NCI-H1930 (cell line): ENCODE data around the gene FAHD2B.
"Not testable (repeated sequence)": the region's sequence is repeated elsewhere in the genome, so short reads cannot be mapped to it uniquely, and the experiment has no call there.

Experiments
- DNase-seq, 2 experiments: peaks; one replicate each; lab custom pipeline; 2025; lab: John Stamatoyannopoulos, UW

FAHD2B gene

DNA sequence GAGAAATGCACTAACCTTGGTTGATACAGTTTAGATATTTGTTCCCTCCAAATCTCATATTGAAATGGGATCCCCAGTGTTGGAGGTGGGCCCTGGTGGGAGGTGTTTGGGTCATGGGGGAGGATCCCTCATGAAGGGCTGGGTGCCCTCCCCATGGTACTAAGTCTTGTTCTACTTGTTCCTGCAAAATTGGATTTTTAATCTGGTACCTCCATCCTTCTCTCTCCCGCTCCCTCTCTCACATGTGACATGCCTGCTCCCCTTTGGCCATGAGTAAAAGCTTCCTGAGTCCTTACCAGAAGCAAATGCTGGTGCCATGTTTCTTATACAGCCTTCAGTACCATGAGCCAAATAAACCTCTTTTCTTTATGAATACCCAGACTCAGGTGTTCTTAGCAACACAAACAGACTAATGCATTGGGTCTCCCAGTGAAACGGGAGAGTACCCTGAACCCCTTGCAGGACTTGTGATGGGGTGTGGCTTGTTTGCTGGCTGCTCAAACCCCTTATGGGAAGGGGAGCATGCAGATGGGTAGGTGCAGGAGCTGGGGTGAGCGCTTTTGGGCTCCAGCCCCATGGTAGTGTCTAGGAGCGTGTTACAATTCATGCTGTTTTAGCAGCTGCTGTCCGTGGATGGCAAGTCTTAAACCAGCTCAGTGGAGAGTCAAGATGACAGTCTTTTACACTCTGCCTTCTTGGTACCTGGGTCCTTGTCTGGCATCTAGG lies 27.2 kb downstream of the FAHD2B start:
- no peak for DNase-seq

DNA sequence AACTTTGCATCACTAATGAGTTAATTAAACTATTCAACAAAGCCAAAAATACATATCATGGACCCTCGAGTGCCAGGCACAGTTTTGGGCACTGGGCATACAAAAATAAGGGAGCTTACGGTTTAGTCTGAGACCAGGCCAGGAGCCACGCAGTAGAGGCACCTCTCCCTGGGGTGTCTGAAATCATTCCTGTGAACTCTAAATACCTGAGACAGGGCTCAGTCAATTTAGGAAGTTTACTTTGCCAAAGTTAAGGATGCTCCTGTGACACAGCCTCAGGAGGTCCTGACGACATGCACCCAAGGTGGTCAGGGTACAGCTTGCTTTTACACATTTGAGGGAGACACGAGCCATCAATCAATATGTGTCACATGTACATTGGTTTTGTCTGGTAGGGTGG lies 28.7 kb downstream of the FAHD2B start:
- DNase-seq: not testable (repeated sequence)

DNA sequence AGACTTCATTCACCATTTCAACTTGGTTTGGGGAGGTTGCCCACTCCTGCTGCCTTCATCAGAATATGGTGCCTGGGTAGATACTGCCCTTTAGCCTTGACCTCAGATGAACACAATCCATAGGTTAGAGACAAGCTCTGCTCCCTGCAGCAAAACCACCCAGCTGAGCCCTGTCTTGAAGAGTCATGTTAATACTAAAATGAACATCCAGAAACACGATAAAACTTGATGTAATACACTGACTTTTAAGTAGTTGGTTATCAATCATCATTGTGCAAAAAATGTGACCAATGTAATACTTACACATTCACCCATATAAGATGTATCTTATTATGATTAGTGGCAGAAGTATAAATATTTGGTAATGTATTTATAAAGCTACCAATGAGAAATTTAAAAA lies 32.7 kb downstream of the FAHD2B start:
- DNase-seq: not testable (repeated sequence)

DNA sequence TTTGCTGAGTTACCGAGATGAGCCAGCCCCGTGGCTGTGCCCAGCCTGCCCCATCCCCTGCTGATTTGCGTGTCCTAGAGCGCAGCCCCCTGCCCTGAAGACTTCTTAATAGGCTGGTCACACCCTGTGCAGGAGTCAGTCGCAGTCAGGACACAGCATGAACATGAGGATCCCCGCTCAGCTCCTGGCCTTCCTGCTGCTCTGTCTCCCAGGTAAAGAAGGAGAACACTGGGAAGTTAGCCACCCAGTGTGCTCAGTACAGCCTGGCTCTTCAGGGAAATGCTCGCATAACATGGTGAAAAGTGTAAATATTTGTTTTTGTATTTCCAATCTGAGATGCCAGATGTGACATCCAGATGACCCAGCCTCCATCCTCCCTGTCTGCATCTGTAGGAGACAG lies 34.9 kb downstream of the FAHD2B start:
- not testable (repeated sequence) for DNase-seq

DNA sequence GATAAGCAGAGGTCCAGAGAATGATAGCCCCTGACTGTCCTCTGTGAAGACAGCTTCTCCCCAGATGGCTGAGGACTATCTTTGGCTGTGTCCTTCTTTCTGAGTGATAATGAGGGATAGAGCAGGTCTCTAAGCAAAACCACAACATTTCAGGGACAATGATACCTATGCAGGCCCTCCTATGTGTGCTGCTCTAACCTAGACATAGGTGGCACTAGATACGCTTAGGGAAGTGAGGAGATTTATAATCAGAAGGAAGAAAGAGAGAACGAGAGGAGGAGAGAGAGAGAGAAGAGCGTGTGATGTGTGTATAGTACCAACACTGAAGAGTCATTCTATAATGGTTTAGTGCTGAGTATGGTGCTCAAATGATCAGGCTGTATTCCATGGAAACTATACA lies 38.5 kb downstream of the FAHD2B start:
- DNase-seq: not testable (repeated sequence)

DNA sequence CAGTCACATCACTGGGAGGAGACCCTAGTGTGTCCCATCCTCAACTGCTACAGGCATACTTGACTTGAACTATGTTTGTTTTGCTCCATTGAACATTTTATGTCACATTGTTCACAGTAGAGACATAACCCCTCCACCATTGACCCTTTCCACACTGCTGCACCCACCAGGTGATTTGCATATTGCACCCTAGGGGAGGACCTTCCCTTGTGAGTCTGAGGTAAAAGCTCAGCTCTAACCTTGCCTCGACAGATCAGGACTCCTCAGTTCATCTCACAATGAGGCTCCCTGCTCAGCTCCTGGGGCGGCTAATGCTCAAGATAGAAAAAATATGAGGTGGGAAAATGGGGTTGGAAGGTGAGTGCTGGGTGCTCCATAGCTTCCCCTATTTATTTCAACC lies 44.6 kb downstream of the FAHD2B start:
- not testable (repeated sequence) for DNase-seq

DNA sequence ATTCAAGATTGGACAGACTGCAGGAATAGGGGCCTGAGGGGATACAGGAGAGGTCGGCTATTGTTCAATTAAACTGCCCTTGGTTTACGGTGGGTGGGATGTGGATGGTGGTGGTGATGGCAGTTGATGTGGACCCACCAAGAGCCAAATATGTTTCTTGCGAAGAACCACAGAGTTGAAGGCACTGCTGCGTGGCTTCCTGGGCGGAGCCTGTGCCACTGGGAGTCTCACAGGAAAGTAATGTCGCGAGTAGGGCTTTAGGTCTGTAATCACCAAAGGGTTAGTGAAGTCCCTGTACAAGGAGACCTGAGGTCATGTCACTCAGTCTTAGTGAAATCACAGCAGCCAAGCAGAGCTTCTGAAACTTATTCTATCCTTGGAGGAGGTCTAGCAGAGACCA lies 46.2 kb downstream of the FAHD2B start:
- not testable (repeated sequence) for DNase-seq

DNA sequence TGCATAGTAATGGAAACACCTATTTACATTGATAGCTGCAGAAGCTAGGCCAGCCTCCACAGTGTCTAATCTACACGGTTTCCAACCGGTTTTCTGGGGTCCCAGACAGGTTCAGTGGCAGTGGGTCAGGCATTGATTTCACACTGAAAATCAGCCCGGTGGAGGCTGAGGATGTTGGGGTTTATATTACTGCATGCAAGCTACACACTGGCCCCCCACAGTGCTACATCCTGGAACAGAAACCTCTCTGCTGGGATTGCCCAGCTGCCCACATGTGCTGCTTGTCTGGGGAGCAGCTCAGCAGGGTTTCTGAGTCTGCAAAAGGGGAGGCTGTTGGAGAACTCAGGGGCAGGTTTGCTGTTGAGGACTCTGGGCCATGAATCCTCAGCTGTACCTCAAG lies 48.0 kb downstream of the FAHD2B start:
- DNase-seq: not testable (repeated sequence)

DNA sequence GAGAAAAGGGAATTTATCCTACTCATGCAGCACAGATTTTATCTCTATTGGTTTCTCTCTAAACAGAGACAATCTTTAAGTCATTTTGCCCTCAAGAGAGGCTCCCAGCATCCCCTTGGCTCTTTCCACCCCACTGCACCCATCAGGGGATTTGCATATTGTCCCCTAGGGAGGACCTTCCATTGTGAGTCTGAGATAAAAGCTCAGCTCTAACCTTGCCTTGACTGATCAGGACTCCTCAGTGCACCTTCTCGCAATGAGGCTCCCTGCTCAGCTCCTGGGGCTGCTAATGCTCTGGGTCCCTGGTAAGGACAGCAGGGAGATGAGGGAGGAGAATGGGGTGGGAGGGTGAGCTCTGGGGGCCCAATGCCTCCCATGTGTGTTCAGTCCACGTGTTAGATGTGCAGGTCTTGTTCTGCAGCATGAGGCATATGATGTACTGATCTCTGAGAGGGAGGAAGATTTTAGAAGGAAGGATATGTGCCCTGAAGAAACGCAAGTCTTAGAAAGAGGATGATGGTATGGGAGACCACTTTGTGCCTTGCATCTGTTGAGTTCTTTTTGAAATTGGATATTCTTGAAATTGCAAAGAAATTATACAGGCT lies 48.7 kb downstream of the FAHD2B start:
- not testable (repeated sequence) for DNase-seq
